ENCODE data around the gene CFP.

The CFP gene

DNA sequence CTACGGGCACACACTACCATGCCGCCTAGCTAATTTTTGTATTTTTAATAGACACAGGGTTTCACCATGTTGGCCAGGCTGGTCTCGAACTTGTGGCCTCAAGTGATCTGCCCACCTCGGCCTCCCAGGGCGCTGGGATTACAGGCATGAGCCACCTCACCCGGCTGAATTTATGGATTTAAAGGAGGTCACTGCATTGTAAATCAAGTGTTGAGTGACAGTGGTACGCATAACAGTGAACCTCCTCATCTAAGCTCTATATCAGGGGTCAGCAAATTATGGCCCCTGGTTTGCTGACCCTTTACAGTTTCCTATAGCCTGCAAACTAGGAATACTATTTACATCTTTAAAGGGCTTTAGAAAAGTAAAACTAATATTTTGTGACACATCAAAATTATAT is 31.8 kb upstream of the CFP start:
- Histone ChIP-seq H3K36me3 (peaks cover 4 to 12% (median 5%) of the 10 kb centered on the region in 3 donors), H3K9me3 (no peaks in the 10 kb centered on the region), H3K4me3 (no peak overlapping the region), H3K27ac (no peak overlapping the region), H3K27me3 (no peaks in the 10 kb centered on the region), H3K4me1 (peaks cover 0 to 10% (median 4%) of the 10 kb centered on the region in 4 donors)
- DNase-seq: no peak
- intact Hi-C loops (cut with DNase I; ENCODE audit: low total_unique reads): no loop called here
- TF ChIP-seq, protein P1, sequence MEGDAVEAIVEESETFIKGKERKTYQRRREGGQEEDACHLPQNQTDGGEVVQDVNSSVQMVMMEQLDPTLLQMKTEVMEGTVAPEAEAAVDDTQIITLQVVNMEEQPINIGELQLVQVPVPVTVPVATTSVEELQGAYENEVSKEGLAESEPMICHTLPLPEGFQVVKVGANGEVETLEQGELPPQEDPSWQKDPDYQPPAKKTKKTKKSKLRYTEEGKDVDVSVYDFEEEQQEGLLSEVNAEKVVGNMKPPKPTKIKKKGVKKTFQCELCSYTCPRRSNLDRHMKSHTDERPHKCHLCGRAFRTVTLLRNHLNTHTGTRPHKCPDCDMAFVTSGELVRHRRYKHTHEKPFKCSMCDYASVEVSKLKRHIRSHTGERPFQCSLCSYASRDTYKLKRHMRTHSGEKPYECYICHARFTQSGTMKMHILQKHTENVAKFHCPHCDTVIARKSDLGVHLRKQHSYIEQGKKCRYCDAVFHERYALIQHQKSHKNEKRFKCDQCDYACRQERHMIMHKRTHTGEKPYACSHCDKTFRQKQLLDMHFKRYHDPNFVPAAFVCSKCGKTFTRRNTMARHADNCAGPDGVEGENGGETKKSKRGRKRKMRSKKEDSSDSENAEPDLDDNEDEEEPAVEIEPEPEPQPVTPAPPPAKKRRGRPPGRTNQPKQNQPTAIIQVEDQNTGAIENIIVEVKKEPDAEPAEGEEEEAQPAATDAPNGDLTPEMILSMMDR (IDR thresholded peaks at IDR 0.05): no peak

DNA sequence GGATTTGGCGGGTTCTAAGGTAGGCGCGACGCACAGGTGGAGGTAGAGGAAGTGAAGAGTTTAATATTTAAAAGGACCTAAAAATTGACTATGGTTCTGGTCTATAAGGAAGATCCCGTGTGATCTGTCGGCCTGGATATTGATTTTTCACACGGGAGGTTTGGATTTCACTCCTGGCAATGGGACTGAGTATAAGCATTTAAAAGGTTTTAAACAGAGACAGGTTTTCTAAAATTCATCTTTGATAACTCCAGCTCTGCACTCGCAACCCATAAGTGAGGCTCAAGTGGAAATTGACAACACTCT is 29.6 kb upstream of the CFP start:
- no peak for DNase-seq
- Histone ChIP-seq H3K4me3 (peak overlapping the region; percentile 65 to 67), H3K9me3 (no peaks in the 10 kb centered on the region), H3K36me3 (peaks cover 10 to 31% (median 12%) of the 10 kb centered on the region in 3 donors), H3K27me3 (no peaks in the 10 kb centered on the region), H3K27ac (peak overlapping the region; percentile 93), H3K4me1 (peaks cover 0 to 10% (median 4%) of the 10 kb centered on the region in 4 donors)
- TF ChIP-seq, protein P1 (IDR thresholded peaks at IDR 0.05): no peak
- intact Hi-C loops (cut with DNase I; ENCODE audit: low total_unique reads): no loop called here

DNA sequence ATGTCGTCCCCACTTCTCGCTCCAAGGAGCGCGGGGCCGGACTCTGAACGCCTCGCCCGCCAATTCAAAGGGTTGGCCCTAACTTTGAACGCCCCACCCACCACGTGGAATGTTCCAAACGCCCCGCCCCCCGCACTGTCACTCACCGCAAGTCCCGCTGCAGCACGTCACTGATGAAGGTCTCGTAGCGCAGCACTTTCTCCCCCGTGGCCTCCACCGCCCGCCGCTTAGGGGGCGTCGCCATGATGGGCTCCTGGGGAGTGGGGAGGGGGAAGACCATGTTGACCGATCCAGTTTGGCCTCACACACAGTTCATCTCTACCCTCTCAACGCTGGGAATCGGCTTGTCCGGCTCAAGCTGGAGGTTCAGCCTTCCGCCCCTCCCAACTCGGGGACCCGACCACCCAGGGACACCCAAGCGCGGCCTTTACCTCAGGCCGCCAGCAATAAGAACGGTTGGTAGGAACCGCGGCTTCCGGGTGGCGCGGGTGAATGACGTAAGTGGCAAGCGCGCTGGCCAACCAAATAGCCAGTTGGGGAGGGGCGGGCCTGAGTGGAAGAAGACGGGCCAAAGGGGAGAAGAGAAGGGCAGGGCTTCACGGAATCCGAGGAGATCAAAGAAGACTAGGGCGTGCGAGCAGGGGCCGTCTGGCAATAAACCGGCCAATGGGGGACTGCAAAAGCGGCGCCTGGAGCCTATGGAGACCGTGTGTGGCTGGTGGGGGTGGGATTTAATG is 29.1 kb upstream of the CFP start, which contains the start of gene UXT:
UXT (minus strand) TSS at position 497 of the 737 bp plus-strand sequence; CDS start at position 244, 253 bp downstream.
- peaks cover 10 to 36% (median 12%) of the 10 kb centered on the region in 3 donors for H3K36me3 ChIP-seq
- H3K4me1 ChIP-seq: peaks cover 0 to 10% (median 4%) of the 10 kb centered on the region in 4 donors
- no peaks in the 10 kb centered on the region for H3K27me3 ChIP-seq
- intact Hi-C loops (cut with DNase I; ENCODE audit: low total_unique reads): no loop called here
- peak within 1 kb of the TSS; percentile 65 to 67 for H3K4me3 ChIP-seq
- peak; percentile 90 to 96 for DNase-seq
- peak within 1 kb of the TSS; percentile 93 for H3K27ac ChIP-seq
- TF ChIP-seq, protein P1 (IDR thresholded peaks at IDR 0.05): no peak
- no peaks in the 10 kb centered on the region for H3K9me3 ChIP-seq

DNA sequence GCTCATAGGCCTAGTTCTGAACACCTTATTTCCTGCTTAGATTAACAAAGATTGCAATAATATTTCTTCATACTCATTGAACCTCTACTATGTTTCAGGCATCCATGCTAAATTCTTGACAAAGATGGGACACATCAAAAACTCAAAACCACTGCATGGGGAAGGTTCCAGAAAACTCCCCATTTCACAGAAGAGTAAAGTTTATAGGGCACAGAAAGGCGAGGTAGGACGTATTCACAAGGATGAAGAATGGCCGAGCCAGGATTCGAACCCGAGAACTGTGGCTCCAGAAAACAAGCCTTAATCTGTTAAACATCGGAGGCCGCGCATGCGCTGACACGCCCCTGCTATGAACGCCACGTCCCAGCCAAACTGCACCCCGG is 28.6 kb upstream of the CFP start:
- Histone ChIP-seq H3K27ac (peak overlapping the region; percentile 93), H3K27me3 (no peaks in the 10 kb centered on the region), H3K9me3 (no peaks in the 10 kb centered on the region), H3K4me3 (peak overlapping the region; percentile 65 to 67), H3K36me3 (peaks cover 10 to 42% (median 12%) of the 10 kb centered on the region in 3 donors), H3K4me1 (peaks cover 0 to 10% (median 4%) of the 10 kb centered on the region in 4 donors)
- TF ChIP-seq, protein P1 (IDR thresholded peaks at IDR 0.05): no peak
- intact Hi-C loops (cut with DNase I; ENCODE audit: low total_unique reads): no loop called here
- no peak for DNase-seq

DNA sequence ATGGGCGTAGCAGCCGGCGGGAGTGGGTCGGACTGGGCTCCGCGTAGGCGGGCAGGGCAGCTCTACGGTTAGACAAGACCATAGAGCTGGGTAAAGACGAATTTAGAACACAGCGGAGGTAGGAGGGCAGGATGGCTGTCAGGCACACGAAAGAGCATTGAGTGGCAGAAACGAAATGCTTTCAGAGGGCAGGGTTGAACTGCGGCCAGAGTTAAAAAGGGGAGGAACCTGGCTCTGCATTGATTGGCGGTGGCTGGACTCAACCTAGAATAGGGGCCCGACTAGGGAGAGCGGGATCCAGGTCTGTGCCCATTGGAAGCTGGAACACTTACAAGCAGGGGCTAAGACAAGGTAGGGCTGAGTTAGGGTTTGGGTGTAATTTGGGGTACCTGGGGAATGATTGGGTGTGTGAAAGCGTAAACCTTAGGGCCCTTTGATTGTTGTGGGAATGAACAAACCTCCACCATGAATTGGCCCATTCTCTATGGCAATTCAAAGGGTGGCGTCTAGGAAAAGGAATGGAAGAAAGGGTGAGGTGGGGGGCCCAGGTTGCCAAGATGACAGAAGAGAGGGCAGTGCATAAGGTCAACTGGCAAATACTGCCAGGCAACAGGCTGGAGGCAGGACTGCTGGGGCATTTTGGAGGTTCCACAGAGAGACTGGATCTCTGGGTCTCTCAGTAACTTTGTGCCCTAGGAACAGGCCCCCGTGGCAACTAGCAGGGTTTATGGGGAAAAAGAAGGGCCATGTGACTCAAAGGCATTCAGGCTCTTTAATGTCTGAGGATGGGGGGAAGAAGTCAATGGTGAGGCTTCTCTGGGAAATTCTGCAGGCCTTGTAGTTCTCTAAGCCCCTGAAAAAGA is 21.5 kb upstream of the CFP start:
- DNase-seq: no peak
- Histone ChIP-seq H3K27ac (peak overlapping the region; percentile 76 to 90), H3K4me3 (peak overlapping the region; percentile 38 to 81), H3K27me3 (no peaks in the 10 kb centered on the region), H3K36me3 (peaks cover 4 to 30% (median 5%) of the 10 kb centered on the region in 3 donors), H3K4me1 (peaks cover 0 to 24% (median 11%) of the 10 kb centered on the region in 4 donors), H3K9me3 (no peaks in the 10 kb centered on the region)
- intact Hi-C loops (cut with DNase I; ENCODE audit: low total_unique reads): no loop called here
- TF ChIP-seq, protein P1 (IDR thresholded peaks at IDR 0.05): no peak
